Measurements from ENCODE around the gene GSG1L2.
"Not testable (repeated sequence)": the region's sequence is repeated elsewhere in the genome, so short reads cannot be mapped to it uniquely, and the experiment has no call there.

Gene GSG1L2

GRCh38 chr17:9790316-9790715 is 31.6 kb downstream of the GSG1L2 start:
- Mint-ChIP-seq H3K27ac (no peak overlapping the region), H3K27me3 (peaks cover 6 to 10% of the 10 kb centered on the region in 2 donors), H3K36me3 (no peaks in the 10 kb centered on the region), H3K4me1 (no peaks in the 10 kb centered on the region), H3K4me3 (no peak overlapping the region), H3K9me3 (no peaks in the 10 kb centered on the region)
- ATAC-seq (replicated peaks) (no peak), DNase-seq (no peak)

GRCh38 chr17:9788601-9789000 is 33.3 kb downstream of the GSG1L2 start:
- no peak for ATAC-seq (replicated peaks)
- Mint-ChIP-seq H3K27me3 (peaks cover 0 to 10% of the 10 kb centered on the region in 2 donors), H3K27ac (no peak overlapping the region), H3K4me3 (no peak overlapping the region), H3K36me3 (no peaks in the 10 kb centered on the region), H3K9me3 (no peaks in the 10 kb centered on the region), H3K4me1 (no peaks in the 10 kb centered on the region)
- no peak for DNase-seq

- DNase-seq (no peak), ATAC-seq (replicated peaks) (no peak)
- Mint-ChIP-seq H3K27me3 (peaks cover 19 to 20% of the 10 kb centered on the region in 2 donors), H3K27ac (no peak overlapping the region), H3K9me3 (no peaks in the 10 kb centered on the region), H3K36me3 (no peaks in the 10 kb centered on the region), H3K4me3 (no peak overlapping the region), H3K4me1 (no peaks in the 10 kb centered on the region)
Observed at GRCh38 chr17:9784544-9784943, 37.3 kb downstream of the GSG1L2 start.

- not testable (repeated sequence) for H3K36me3 Mint-ChIP-seq; H3K4me1 Mint-ChIP-seq; DNase-seq; ATAC-seq (replicated peaks); H3K4me3 Mint-ChIP-seq; H3K9me3 Mint-ChIP-seq; H3K27ac Mint-ChIP-seq
- H3K27me3 Mint-ChIP-seq = peaks cover 13 to 20% of the 10 kb centered on the region in 2 donors
Observed at GRCh38 chr17:9783465-9783864, 38.4 kb downstream of the GSG1L2 start.

- DNase-seq (no peak), ATAC-seq (replicated peaks) (no peak)
- Mint-ChIP-seq H3K27ac (no peak overlapping the region), H3K4me3 (no peak overlapping the region), H3K9me3 (no peaks in the 10 kb centered on the region), H3K27me3 (peaks cover 13 to 20% of the 10 kb centered on the region in 2 donors), H3K4me1 (no peaks in the 10 kb centered on the region), H3K36me3 (no peaks in the 10 kb centered on the region)
Observed at GRCh38 chr17:9783050-9783449, 38.8 kb downstream of the GSG1L2 start.

- no peak for ATAC-seq (replicated peaks)
- Mint-ChIP-seq H3K9me3 (peaks cover 0 to 5% of the 10 kb centered on the region in 2 donors), H3K36me3 (no peaks in the 10 kb centered on the region), H3K4me1 (no peaks in the 10 kb centered on the region), H3K27me3 (peaks cover 10 to 33% of the 10 kb centered on the region in 2 donors), H3K27ac (no peak overlapping the region), H3K4me3 (no peak overlapping the region)
- DNase-seq = no peak
Observed at GRCh38 chr17:9780552-9780951, 41.3 kb downstream of the GSG1L2 start.

- DNase-seq (no peak), ATAC-seq (replicated peaks) (no peak)
- Mint-ChIP-seq H3K27me3 (peaks cover 4 to 25% of the 10 kb centered on the region in 2 donors), H3K4me3 (no peak overlapping the region), H3K27ac (no peak overlapping the region), H3K36me3 (no peaks in the 10 kb centered on the region), H3K4me1 (no peaks in the 10 kb centered on the region), H3K9me3 (peaks cover 0 to 9% of the 10 kb centered on the region in 2 donors)
Observed at GRCh38 chr17:9776911-9777310, 45.0 kb downstream of the GSG1L2 start.

GRCh38 chr17:9772658-9773057 is 49.2 kb downstream of the GSG1L2 start:
- ATAC-seq (replicated peaks) = no peak
- H3K36me3 Mint-ChIP-seq = no peaks in the 10 kb centered on the region
- no peaks in the 10 kb centered on the region for H3K4me1 Mint-ChIP-seq
- no peak overlapping the region for H3K4me3 Mint-ChIP-seq
- no peak overlapping the region for H3K27ac Mint-ChIP-seq
- H3K27me3 Mint-ChIP-seq = peaks cover 7 to 28% of the 10 kb centered on the region in 2 donors
- no peak for DNase-seq
- peaks cover 0 to 9% of the 10 kb centered on the region in 2 donors for H3K9me3 Mint-ChIP-seq

- peaks cover 7 to 22% of the 10 kb centered on the region in 2 donors for H3K27me3 Mint-ChIP-seq
- no peaks in the 10 kb centered on the region for H3K4me1 Mint-ChIP-seq
- DNase-seq (no peak), ATAC-seq (replicated peaks) (no peak)
- peaks cover 0 to 4% of the 10 kb centered on the region in 2 donors for H3K9me3 Mint-ChIP-seq
- no peaks in the 10 kb centered on the region for H3K36me3 Mint-ChIP-seq
- H3K4me3 Mint-ChIP-seq = no peak overlapping the region
- no peak overlapping the region for H3K27ac Mint-ChIP-seq
Observed at GRCh38 chr17:9771465-9771864, 50.4 kb downstream of the GSG1L2 start.

GRCh38 chr17:9769036-9769695 is 52.7 kb downstream of the GSG1L2 start:
- ATAC-seq (replicated peaks) = no peak
- Mint-ChIP-seq H3K27ac (no peak overlapping the region), H3K4me1 (no peaks in the 10 kb centered on the region), H3K27me3 (peaks cover 6 to 20% of the 10 kb centered on the region in 2 donors), H3K4me3 (no peak overlapping the region), H3K36me3 (no peaks in the 10 kb centered on the region), H3K9me3 (no peaks in the 10 kb centered on the region)
- DNase-seq = no peak

GRCh38 chr17:9768381-9768934 is 53.4 kb downstream of the GSG1L2 start:
- no peak for DNase-seq
- H3K36me3 Mint-ChIP-seq = no peaks in the 10 kb centered on the region
- no peaks in the 10 kb centered on the region for H3K4me1 Mint-ChIP-seq
- no peak overlapping the region for H3K4me3 Mint-ChIP-seq
- H3K27ac Mint-ChIP-seq = no peak overlapping the region
- H3K27me3 Mint-ChIP-seq = peaks cover 6 to 20% of the 10 kb centered on the region in 2 donors
- H3K9me3 Mint-ChIP-seq = no peaks in the 10 kb centered on the region
- no peak for ATAC-seq (replicated peaks)

- no peak for ATAC-seq (replicated peaks)
- Mint-ChIP-seq H3K9me3 (no peaks in the 10 kb centered on the region), H3K4me3 (no peak overlapping the region)
Observed at GRCh38 chr17:9767432-9767991, 54.4 kb downstream of the GSG1L2 start.

GRCh38 chr17:9766970-9767369 is 54.9 kb downstream of the GSG1L2 start:
- Mint-ChIP-seq H3K27ac (no peak overlapping the region), H3K36me3 (no peaks in the 10 kb centered on the region), H3K9me3 (no peaks in the 10 kb centered on the region), H3K4me1 (no peaks in the 10 kb centered on the region), H3K4me3 (no peak overlapping the region), H3K27me3 (peaks cover 8 to 20% of the 10 kb centered on the region in 2 donors)
- DNase-seq (no peak), ATAC-seq (replicated peaks) (no peak)

More at GRCh38 chr17:9767432-9767991, 54.4 kb downstream of the GSG1L2 start:
- no peak for DNase-seq
- Mint-ChIP-seq H3K27ac (no peak overlapping the region), H3K4me1 (no peaks in the 10 kb centered on the region), H3K36me3 (no peaks in the 10 kb centered on the region), H3K27me3 (peaks cover 6 to 20% of the 10 kb centered on the region in 2 donors)

- H3K36me3 Mint-ChIP-seq = no peaks in the 10 kb centered on the region
- DNase-seq (no peak), ATAC-seq (replicated peaks) (no peak)
- no peaks in the 10 kb centered on the region for H3K9me3 Mint-ChIP-seq
- no peaks in the 10 kb centered on the region for H3K4me1 Mint-ChIP-seq
- peaks cover 15 to 19% of the 10 kb centered on the region in 2 donors for H3K27me3 Mint-ChIP-seq
- no peak overlapping the region for H3K4me3 Mint-ChIP-seq
- H3K27ac Mint-ChIP-seq = no peak overlapping the region
Observed at GRCh38 chr17:9765322-9765721, 56.6 kb downstream of the GSG1L2 start.

- H3K4me3 Mint-ChIP-seq = no peak overlapping the region
- H3K27ac Mint-ChIP-seq = no peak overlapping the region
- H3K36me3 Mint-ChIP-seq = no peaks in the 10 kb centered on the region
- no peak for ATAC-seq (replicated peaks)
- peaks cover 15 to 29% of the 10 kb centered on the region in 2 donors for H3K27me3 Mint-ChIP-seq
- no peaks in the 10 kb centered on the region for H3K9me3 Mint-ChIP-seq
- H3K4me1 Mint-ChIP-seq = no peaks in the 10 kb centered on the region
- no peak for DNase-seq
Observed at GRCh38 chr17:9763643-9764042, 58.2 kb downstream of the GSG1L2 start.

Data from stimulated activated naive B cell treated with anti-CD40 and anti-IgM and Interleukin-4, amounts not matched to agents 10 μg/mL and 1 μg/mL and 100 μg/mL, for 72 hours (primary cell).